ENCODE results near the gene BTAF1.

The BTAF1 gene

DNA sequence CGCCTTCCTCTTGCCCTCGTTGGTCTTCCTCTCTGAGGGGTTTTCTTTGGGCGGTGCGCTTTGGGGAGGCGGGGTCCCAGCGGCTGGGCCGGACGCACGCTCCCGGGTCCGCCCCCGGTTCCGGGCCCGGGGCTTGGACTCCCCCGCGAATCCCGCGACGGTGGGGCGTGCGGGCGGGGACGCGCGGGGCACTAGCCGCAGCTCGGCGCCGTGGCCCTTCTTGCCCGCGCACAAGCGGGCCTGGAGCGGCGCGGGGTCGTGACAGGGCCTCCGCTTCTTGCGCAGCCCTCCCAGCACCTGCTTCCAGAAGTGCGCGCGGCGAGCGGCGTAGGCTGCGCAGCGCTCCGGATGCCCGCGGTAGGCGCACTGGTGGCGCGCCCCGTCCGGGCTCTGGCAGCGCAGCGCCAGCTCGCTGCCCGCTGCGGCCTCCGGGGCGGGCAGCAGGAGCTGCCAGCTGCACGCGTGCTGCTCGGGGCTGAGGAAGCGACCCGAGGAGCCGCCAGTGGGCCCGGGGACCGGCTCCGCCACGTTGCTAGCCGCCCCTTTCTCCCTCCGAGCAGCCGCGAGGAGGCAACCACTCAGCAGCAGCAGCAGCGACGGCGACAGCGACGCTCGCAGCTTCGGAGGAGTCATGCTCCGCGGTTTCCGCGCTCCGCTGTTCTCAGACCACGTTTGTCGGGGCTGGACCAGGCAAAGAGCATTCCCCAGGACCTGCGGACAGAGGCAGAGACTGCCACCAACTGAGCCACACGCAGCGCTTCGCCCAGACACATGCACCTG, 15.0 kb upstream of the BTAF1 start:
- peak; percentile 89 for DNase-seq

DNA sequence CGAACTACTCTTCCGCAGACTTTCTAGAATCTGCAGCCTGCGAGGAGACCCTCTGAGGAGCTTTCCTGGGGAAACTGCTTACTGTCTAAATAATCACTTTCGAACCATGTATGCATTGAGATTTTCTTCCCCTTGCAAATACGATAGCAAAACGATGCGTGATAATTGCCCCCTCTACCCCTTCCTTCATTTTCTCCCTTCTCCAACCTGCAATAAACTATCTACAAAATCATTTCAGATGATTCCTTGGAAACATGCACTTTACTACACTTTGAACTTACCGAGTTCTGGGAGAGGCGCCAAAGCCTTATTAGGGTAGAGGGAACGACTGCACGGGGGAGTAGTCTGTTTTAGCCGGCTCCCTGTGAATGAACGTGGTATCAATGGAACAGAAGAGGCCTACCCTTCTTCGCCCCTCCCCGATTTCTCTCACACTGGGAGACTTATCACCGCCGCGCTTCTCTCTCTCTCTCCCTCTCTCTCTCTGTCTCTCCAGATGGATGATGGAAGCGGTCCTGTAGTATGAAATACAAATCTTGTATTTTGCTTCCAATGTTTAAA, 14.4 kb upstream of the BTAF1 start, which contains the start of gene FGFBP3:
Gene FGFBP3 (minus strand): TSS at position 370 of the 561 bp plus-strand sequence. CDS start 517 bp downstream, outside the sequence.
- DNase-seq, result peak; percentile 94

DNA sequence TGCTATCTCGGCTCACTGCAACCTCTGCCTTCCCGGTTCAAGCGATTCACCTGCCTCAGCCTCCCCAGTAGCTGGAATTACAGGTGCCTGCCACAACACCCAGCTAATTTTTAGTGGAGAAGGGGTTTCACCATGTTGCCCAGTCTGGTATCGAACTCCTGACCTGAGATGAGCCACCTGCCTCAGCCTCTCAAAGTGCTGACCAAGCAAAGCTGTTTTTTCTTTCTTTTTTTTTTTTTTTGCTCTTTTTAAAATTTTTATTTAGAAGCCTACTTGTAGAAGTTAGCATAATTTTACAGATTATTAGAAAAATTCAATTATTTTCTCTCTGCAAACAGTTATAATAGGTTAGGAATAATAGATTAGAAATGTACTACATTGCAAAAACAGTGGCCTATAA, 13.1 kb upstream of the BTAF1 start:
- no peak for DNase-seq

DNA sequence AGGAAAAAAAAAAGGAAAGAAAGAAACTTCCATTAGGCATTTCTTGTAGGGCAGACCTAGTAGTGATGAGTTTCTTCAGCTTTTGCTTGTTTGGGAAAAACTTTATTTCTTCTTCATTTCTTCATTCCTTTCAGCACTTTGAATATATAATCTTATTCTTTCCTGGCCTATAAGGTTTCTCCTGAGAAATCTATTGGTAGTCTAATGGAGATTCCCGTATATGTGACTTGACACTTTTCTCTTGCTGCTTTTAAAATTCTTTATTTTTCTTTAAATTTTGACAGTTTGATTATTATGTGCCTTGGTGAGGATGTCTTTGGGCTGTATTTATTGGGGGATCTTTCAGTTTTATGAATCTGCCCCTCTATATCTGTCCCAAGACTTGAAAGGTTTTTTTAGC, 3.9 kb upstream of the BTAF1 start:
- DNase-seq, result no peak

DNA sequence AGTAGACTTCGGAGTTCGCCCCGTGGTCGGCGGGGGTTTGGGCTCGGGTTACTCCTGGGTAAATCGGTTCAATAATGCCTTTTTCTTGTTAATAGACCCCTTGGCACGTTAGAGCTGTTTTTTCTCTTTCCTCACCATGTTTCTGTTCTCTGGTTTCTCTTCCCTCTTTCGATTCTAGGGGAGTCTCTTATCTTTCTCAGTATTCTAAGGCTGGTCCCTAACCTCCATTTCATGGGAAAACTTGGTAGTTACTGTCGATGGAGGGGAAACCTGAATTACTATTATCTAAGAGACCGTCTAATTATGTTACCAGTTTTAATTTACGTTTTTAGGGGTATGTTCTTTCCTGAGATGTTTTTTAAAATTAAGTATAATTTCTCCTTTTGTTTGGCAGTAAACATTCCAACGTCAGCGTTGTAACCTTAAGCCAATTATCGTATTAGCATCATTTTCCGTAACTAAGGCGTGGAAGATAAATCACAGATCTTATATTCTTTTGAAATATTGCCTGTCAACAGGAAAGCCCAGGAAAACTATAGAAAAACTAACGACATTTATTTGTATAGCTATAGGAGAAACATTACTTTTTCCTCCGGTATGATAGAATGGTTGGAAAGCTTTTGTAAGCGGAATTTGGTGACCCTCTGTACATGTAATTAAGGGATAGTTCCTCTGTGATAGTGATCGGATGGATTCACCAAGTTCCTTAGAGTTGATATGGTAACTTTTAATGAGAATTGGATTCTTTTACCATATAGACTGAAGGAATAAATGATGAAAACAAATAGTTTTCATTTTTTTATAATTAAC, 847 bp downstream of the BTAF1 start:
- no peak for DNase-seq

DNA sequence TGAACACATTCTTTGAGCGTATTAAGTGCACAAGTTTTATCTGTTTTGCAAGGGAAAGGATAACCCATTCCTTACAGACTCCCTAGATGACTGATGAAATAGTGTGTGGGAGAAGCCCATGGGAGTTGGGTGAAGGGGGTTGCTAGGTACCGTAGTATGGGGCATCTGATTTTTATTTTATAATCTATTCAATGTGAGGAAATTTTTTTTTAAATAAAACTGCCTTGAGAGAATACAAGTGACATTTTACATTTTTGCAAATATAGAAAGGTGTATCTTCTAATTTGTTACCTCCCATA, 1.4 kb downstream of the BTAF1 start:
- DNase-seq, result no peak

DNA sequence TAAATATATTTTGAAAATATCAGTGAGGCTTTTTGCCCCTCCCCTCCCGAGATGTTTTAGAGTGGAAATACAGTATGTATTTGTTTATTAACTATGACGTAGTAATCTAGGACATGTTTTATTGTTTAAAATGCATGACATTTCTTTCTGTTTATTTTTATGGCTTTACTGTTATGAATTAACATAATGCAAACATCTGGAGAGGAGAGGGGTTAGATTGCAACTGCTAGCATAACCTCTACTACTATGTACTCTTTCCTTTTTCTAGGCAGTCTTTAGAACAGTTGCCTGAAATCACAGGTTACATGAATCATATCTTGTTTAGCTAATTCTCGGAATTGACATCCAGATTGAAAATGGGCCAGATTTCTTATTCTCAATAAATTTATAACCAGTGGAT, 7.4 kb downstream of the BTAF1 start:
- DNase-seq, result no peak

DNA sequence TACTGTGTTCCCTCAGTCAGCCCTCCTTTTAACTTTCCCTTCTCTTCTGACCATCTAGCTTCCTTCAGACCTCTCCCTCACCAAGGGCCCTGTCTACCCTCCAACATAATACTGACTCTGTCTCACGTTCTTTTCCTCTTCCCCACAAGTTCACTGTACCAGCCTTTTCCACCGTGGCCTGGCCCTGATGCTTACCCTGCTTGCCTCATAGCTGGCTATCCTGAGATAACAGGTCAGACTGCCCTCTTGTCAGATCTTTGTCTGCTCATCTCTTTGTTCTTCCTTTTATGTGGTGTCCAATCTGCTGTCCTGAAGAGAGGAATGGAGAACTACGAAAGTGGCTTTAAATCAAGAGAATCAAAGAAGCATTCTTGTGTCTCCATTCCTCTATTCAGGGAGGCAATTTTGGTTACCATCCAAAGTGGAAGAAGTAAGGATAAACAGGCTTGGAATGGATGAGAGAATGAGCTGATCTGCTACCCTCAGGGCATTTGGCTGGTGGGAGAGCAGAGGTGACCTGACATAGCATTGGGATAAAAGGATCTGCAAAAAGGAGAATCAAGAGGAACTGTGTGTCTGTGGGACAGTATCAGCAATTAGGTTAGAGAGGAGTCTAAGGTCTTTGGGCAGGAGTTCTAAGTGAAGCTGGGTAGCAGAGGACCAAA, 8.1 kb downstream of the BTAF1 start:
- DNase-seq, result no peak

DNA sequence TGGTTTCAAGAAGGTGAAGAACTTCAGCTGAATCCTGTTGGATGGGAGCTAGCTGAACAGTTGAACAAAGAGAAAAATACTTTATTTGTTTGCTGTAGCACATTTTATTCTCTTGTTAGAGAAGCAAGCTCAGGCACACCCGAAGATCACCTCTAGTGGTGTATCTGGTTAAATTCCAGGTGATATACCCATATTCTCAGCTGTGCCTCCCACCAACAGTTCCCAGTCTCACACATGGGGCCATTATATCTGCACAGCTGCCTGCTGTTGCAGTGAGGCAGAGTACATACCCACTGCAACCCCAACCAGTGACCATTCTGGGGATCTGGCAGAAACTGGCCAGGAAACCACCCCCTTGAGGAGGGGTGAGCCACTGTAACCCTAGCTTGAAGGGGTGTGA, 9.2 kb downstream of the BTAF1 start:
- DNase-seq, result no peak

DNA sequence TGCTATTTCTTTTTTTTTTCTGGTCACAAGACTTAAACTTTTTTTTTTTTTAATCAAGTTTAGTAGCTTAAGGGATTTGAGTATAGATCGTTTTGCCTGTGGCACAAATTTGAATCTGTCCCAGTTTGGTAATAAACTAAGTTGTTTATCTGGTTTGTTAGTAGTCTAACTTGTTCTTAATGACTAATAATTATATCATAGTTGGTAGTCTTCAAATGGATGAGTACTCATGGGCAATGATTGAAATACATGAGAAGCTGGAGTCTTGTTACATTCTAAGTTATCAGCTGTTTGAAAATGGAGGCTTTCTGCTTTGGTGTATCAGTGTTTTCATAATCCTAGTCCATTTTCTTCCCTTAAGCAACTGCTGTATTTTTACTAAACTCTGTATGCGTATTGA, 12.3 kb downstream of the BTAF1 start:
- DNase-seq, result no peak

DNA sequence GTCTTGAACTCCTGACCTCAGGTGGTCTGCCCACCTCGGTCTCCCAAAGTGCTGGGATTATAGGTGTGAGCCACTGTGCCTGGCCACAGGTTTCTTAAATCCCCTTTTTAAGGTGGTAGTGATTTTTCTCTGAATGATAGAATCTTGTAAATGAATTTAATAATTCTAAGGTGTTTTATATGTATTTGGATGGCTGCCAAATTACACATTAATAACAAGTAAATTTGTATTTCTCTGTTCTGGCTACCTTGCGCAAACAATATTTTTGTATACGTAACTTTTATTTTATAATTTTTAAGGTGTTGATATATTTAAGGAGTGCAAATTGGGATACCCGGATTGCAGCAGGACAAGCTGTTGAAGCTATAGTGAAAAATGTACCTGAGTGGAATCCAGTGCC, 16.1 kb downstream of the BTAF1 start:
- no peak for DNase-seq

DNA sequence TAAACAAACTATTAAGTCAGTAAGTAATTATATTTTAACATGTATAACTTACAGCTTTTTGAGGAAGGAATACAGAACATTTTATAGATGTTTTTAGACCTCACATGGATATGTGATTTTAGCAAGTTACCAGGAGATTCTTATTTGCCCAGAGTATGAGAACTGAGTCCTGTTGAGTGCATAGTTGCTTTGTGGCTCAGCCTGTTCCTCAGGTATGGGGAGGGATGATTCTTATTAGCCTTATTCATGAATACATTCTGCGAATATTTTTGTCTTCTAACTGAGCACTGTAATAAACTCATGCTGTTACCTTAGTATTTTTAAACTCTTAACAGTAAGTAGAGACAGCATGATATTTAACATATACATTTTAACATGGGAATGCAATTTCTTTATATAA, 17.9 kb downstream of the BTAF1 start:
- DNase-seq, result no peak

DNA sequence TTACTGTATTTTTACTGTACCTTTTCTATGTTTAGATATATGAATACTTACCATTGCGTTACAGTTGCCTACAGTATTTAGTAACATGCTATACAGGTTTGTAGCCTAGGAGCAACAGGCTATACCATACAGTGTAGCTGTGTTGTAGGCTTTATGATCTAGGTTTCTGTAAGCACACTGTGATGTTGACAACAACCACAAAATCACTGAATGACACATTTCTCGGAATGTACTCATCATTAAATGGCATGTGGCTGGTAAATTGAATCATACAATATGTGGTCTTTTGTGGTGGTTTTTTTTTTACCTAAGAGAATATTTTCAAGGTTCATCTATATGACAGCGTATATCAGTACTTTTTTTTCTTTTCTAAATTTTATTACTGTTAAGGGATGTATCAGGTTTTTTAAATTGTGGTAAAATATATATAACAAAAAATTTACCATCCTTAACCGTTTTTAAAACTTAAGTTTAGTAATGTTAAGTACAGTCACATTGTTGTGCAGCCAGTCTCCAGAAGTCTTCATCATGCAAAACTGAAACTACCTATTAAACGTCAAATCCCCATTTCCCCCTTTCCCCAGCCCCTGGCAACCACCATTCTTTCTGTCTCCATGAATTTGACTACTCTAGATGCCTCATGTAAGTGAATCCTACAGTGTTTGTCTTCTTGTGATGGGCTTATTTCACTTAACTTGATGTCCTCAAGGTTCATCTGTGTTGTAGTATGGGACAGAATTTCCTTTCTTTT, 21.5 kb downstream of the BTAF1 start:
- no peak for DNase-seq

DNA sequence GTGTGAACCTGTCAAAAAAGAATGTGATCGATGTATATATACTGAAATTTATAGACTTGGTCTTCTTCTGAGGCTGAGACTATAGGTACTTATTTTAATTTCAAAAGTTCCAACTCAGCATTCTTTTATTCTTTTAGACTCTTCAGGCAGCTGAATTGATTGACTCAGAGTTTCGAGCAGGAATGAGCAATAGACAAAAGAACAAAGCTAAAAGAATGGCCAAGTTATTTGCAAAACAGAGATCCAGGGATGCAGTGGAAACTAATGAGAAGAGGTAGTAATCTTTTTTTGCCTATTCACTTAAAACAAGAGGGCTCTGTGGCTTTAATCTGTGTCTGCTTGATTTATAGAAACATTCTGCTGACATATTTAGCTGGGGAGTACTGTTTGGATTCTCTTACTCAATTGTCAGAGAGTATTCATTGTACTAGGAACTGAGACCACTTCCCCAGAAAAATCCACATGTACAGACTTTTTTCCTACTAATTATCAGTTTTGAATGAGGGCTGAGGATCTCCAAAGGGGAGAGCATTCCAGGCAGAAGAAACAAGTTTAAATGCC, 30.1 kb downstream of the BTAF1 start:
- no peak for DNase-seq

DNA sequence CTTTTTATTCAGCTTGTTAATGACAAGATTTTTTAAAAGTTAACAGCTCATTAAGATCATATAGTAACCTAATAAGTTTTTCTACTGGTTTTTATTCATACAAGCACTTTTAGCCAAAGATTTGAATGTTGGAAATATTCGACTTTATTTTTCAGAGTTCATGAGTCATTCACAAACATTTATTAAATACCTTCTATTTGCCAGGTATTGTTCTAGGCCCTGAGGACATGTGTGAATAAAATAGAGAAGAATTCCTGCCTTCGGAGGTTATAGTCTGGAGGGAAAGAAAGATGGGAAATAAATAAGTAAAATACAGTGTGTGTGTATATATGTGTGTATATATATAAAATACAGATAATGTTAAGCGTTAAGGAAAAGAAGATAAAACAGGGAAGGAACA, 31.5 kb downstream of the BTAF1 start:
- DNase-seq, result no peak

DNA sequence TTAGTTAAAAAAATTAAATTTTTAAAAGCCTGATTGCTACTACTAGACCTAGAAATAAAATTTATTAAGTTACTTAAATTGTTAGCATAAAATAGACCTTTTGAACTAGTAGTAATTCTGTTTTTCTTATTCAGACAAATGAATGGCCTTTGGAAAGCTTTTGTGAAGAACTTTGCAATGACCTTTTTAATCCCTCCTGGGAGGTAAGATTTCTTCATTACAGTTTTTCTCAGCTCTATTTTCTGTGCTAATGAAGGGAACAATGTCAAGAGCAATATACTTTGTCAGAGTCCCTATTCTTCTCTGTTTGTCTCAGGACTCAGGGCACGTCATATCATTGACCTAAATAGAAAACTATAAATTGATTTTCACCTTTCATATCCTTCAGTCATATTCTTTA, 33.5 kb downstream of the BTAF1 start:
- no peak for DNase-seq

DNA sequence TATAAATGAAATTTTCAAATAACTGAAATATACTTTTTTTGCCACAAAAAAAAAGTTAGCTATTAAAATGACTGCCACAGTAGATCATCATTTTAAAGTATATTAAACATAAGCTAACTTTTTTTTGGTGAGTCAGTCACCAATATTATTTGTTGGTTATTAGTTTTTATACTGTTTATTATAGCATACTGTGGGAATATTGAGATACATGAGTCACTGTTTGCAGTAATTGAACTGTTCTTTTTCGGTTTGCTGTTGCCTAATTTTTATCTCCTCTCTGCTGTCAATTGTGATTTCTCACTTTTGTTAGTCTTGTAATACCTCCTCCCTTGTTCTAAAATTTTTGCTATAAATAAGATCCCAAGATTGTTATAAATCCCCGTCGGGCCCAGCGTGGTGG, 45.7 kb downstream of the BTAF1 start:
- no peak for DNase-seq

DNA sequence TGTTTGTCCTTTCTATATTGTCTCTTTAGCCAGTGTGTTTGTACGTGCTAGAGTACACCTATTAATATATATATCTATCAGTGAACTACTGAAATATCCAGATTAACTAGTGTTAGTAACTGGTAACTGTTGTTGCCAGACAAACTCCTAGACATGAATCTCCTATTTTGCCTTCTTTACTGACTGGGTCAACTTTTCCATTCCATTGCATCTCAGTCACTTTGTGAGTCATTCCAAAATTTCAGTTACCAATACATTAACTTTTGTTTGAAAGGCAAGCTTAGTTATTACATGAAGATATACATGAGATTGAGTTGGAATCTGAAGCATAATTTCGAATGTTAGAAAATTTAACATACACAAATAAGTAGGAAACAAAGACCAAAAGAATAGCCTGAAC, 51.4 kb downstream of the BTAF1 start:
- no peak for DNase-seq

DNA sequence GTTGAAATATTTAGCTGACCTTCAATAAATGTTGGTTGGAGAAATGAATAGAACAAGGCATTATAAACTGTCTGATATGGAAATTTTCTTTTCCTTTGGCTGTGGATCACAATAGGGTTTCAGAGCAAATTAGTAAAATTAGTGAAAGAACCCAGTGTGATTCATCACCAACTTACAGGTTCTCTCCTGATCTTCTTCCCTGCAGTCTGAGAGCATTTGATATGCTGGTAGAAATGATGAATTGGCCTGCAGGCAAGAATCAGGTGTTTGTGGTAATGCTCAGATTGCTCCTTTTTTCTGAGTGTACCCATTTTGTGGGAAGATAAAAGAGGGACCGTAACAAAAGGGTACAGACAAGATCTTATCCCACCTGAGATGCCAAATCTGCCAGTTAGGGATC, 51.9 kb downstream of the BTAF1 start:
- DNase-seq, result no peak

DNA sequence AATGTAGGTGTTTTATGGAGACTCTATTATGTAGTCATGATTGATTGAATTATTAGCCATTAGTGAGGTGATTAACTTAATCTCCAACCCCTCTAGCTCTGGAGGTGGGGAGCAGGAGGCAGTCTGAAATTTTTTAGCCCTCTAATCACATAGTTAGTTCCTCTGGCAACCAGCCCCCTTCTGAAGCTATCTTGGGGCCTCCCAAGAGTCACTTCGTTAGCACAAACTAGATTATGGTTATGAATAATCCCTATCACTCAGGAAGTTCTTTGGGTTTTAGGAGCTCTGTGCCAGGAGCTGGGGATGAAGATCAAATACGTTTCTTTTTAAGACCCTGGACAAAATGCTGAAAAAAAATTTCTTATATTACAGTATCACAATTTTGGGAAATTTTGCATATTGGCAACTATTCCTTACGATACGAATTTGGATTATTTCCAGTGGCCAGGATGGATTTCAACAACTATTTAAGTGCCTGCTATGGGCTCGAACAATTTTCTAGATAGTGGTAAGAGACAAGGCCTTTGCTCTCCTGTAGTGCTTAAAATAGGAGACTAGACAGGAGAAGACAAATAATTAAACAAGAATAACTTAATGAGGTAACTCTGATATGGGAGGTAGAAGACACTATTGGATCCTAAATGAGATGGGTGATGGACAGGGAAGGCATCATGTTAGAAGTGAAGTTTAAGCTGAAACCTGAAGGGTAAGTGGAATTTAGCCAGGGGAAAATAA, 52.9 kb downstream of the BTAF1 start:
- no peak for DNase-seq

DNA sequence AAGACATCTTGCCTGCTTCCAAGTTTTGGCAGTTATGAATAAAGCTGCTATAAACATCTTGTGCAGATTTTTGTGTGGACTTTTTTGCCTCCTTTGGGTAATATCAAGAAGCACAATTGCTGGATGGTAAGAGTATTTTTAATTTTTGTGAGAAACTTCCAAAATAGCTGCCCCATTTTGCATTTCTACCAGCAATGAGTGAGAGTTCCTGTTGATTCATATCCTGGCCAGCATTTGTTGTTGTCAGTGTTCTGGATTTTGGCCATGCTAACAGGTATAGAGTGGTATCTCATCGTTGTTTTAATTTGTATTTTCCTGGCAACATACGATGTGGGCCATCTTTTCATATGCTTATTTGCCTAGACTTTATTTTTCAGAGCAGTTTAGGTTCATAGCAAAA, 53.9 kb downstream of the BTAF1 start:
- DNase-seq, result no peak

DNA sequence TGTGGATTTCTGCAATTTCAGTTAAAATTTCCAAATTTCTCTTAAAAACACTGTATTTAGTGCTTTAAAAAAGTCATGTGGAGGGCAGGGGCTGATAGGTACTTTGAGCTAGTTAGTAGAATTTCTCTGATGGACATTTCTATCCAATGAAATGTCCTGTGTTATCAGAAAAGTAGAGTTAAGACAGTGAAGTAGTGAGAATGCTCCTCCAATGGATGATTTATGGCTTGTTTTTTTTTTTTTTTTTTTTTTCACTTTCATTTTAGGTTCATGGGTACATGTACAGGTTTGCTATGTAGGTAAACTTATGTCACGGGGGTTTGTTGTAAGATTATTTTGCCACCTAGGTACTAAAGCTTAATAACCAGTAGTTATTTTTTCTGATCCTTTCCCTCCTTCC, 55.0 kb downstream of the BTAF1 start:
- no peak for DNase-seq
